NCI-H146 (cell line): ENCODE measurements around the gene RCE1.

Experiments
- DNase-seq: peaks from one replicate; lab custom pipeline; 2025; lab: John Stamatoyannopoulos, UW

Gene RCE1

DNA sequence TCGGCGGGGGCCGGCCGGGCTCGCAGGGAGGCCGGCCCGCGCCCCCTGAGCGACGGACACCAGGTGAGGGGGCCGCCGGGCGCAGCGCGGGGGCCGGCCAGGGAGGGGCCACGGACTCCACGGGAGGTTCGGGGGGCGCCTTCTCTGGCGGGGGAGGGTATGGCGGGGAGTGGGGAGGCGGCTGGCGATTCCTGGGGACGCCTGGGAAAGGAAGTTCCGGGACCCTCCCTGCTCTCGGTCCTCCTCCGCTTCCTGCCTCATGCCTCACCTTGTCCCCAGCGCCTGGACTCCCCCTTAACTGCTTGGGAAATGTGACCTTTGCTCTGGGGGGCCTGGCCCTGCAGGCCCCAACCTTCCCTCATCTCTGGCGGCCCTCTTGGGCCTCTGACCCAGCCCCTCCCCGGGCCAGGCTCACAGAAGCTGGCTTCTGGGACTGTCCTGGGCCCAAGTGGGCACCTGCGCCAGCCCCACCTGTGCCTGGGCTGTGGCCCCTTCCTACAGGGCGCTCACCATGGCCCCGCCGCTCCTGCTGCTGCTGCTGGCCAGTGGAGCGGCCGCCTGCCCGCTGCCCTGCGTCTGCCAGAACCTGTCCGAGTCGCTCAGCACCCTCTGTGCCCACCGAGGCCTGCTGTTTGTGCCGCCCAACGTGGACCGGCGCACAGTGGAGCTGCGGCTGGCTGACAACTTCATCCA lies 14.1 kb downstream of the RCE1 start:
- DNase-seq, result peak; percentile 12

DNA sequence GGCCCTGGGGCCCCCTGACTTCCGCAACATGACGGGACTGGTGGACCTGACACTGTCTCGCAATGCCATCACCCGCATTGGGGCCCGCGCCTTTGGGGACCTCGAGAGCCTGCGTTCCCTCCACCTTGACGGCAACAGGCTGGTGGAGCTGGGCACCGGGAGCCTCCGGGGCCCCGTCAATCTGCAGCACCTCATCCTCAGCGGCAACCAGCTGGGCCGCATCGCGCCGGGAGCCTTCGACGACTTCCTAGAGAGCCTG lies 14.6 kb downstream of the RCE1 start:
- DNase-seq, result no peak

DNA sequence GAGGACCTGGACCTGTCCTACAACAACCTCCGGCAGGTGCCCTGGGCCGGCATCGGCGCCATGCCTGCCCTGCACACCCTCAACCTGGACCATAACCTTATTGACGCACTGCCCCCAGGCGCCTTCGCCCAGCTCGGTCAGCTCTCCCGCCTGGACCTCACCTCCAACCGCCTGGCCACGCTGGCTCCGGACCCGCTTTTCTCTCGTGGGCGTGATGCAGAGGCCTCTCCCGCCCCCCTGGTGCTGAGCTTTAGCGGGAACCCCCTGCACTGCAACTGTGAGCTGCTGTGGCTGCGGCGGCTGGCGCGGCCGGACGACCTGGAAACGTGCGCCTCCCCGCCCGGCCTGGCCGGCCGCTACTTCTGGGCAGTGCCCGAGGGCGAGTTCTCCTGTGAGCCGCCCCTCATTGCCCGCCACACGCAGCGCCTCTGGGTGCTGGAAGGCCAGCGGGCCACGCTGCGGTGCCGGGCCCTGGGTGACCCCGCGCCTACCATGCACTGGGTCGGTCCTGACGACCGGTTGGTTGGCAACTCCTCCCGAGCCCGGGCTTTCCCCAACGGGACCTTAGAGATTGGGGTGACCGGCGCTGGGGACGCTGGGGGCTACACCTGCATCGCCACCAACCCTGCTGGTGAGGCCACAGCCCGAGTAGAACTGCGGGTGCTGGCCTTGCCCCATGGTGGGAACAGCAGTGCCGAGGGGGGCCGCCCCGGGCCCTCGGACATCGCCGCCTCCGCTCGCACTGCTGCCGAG lies 15.1 kb downstream of the RCE1 start:
- DNase-seq, result no peak

DNA sequence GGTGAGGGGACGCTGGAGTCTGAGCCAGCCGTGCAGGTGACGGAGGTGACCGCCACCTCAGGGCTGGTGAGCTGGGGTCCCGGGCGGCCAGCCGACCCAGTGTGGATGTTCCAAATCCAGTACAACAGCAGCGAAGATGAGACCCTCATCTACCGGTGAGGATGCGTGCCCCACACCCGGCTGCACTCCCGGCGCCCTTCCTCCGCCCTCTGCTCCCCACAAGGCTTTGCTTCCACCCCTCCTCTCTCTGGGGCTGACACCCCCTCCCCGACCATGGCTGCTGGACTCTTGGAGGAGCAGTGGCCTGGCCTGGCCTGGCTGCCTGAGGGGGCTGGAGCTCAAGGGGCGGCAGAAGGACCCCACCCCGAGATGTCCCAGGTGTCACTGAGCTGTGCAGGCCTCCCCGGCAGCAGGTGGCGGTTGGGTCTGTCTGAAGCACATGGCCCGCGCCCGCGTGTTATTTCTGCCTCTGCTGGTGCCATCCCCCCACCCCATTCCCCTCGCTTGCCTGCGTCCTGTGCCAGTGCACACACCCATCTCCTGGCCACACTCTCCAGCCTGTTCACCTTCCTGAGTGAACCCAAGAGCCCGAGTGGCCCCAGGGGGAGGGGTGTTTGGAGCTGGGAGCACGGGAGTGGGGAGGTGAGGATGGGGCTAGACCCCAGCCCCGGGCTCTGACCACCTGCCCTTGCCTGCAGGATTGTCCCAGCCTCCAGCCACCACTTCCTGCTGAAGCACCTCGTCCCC lies 15.9 kb downstream of the RCE1 start:
- DNase-seq, result no peak

DNA sequence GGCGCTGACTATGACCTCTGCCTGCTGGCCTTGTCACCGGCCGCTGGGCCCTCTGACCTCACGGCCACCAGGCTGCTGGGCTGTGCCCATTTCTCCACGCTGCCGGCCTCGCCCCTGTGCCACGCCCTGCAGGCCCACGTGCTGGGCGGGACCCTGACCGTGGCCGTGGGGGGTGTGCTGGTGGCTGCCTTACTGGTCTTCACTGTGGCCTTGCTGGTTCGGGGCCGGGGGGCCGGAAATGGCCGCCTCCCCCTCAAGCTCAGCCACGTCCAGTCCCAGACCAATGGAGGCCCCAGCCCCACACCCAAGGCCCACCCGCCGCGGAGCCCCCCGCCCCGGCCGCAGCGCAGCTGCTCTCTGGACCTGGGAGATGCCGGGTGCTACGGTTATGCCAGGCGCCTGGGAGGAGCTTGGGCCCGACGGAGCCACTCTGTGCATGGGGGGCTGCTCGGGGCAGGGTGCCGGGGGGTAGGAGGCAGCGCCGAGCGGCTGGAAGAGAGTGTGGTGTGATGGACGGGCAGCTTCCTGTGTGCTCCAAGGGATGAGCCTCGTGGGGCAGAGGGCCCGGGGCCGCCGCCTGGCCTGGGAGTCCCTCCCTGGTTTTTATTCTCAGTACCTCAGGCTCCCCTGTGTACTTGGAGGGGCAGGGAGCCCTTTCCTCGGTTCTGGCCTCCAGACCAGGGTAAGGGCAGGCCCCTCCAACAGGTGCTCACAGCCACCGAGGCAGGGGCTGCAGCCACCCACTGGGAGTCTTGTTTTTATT lies 16.6 kb downstream of the RCE1 start:
- no peak for DNase-seq

DNA sequence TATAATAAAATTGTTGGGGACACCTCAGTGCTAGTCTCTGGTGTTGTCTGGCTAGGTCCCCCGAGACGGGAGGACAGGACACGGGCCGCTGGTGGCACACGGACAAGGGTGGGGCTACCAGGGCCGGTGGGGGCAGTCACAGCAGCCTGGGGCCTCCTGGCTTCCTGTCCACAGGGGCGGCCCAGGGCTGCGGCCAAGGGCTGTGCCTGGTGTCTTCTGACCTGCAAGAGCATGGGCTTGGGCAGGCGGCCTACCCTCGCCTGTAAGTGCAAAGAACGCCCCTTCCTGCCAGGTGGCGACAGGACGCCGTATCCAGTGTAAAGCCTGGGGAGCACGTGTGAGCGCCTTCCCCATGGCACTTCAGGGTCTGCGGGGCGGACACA lies 17.2 kb downstream of the RCE1 start:
- DNase-seq, result no peak

DNA sequence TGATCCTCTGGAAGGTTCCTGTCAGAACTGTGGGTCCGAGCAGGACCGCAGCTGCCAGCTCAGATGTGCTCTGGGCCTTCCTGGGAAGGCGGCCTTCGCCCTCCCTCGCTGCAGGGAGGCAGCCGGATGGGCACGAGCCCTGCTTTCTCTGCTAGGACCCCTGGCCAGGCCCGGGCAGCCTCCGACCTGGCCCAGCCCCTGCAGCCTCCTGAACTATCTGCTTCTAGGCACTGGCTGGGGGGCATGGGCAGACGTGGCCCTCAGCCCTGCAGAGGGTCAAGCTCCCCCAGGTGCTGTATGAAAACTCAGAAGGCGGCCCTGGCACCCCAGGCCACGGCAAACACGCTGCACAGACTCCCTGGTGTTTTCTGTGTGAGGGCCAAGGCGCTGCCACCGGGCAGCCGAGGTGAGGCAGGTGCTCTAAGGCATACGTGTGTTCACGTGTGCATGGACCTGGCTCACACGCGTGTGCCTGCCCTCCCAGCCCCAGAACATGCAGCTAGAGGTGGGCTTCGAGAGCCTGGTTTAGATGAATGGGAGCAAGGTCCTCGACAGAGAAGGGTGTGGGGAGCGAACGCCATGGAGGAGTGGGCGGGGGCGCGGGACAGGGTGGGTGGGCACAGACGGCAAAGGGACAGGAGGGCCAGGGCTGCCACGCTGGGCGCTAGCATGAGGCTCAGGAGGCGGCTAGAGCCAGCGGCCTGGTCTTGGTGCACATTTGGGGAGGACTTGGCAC lies 18.0 kb downstream of the RCE1 start:
- DNase-seq, result no peak

DNA sequence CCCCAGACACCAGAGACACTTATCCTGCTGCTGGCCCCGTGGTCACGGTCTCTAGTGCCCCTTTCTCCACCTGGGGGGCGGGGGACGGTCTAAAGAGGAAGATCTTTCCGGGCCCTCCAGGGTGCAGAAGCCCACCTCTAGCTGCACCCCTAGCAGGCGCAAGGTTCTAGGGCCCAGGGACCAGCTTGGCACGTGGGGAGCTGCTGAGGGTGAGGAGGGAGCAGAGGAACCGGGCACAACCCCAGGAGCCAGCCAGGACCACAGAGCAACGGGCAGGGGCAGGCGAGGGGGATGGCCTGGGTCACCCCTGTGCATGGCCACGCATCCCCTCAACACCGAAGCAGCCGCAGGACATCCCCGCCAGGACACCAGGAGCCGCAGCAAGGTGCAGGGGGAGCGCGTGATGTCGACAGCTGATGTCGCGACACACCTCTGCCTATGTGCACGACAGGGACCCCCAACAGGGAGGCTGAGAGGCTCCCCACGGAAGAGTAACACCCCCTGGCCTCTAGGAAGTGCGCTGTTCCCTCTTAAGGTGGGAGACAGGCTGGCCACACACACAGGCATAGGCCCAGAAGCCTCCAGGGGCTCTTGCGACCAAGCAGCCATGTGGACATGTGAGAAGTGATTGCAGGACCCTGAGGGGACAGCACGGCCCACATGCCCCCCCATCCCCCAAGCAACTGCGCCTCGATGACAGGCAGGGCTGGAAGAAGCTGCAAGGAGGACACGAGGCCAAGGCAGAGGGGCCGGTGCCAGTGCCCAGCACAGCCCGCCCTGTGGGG lies 18.7 kb downstream of the RCE1 start:
- no peak for DNase-seq

DNA sequence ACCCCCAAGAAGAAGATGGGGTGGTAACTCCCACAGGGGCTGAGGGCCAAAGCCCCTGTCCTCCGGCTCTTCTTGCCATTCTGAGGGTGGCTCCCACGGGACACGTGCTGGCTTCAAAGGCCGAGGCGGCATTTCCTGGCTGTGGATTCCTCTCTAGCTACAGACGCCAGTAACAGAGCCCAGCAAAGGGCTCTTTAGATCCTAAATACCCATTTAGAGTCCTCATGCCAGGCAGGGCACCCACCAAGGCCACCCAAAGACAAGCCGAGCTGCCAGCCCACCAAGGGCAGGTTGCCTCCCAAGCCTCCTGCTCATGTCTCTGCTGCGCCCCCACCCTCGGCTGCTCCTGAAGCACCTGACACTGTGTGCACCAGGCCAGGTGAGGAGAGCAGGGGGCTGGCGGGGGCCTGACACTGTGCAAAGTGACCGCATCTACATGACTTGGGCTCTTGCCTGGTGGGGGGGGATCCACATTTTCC lies 19.4 kb downstream of the RCE1 start:
- no peak for DNase-seq

DNA sequence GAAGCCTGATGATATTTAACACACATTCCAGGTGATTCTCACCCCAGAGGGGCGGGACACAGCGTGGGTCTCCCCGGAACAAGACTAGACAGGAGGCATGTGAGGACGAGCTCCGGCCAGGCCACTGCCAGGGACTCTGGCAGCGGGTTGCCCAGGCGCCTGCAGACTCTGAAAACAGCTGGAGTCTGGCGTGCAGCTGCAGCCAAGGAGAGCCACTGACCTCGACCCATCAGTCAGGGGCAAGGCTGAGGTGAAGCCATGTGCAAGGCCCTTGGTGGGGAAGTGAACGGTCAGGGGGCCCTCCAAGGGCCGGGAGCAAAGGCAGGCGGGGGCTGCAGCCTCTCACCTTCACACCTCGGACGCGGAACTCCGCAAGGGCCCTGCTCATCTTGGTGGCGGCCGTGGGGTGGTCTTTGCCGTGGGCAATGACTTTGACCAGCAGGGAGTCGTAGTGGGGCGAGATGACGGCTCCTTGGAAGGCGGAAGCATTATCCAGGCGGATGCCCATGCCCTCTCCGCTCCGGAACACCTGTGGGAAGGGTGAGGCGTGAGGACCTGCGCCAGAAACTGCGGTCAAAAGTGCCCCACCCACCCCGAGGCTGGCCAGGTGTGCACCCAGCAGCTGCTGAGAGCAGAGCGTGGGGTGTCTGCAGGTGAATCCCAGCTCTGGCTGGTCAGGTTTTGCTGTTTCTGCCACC lies 20.3 kb downstream of the RCE1 start:
- no peak for DNase-seq

DNA sequence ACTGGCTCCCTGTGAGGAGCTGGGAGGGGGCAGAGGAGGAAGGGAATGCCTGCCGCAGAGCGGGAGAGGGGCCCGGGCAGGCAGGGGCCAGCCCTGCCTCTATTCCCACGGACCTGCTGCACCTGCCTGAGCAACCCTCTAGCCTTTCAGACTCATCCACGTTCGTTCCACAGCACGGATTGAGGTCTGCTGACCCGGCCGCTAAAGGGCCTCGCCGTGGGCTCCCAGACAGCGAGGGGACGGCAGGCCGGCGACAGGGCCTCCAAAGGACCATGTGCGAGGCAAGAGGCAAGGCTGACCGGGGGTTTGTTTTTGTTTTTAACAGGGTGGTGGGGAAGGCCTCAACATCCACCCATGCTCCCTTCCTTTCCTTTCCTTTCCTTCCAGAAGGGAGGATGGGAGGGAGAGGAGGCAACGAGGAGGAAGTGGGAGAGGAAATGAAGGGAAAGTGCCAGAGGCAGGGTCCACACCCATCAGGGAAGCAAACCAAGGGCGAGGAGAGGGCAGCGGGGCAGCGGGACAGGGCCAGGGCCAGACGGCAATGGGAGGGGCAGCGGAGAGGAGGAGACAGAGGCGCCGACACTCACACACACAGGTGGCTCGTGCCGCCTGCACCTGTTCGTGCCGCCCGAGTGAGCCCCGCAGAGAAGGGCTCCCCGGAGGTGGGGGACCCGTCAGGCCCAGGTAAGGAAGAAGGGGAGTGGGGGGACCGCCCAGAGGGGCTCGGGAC lies 21.1 kb downstream of the RCE1 start:
- no peak for DNase-seq

DNA sequence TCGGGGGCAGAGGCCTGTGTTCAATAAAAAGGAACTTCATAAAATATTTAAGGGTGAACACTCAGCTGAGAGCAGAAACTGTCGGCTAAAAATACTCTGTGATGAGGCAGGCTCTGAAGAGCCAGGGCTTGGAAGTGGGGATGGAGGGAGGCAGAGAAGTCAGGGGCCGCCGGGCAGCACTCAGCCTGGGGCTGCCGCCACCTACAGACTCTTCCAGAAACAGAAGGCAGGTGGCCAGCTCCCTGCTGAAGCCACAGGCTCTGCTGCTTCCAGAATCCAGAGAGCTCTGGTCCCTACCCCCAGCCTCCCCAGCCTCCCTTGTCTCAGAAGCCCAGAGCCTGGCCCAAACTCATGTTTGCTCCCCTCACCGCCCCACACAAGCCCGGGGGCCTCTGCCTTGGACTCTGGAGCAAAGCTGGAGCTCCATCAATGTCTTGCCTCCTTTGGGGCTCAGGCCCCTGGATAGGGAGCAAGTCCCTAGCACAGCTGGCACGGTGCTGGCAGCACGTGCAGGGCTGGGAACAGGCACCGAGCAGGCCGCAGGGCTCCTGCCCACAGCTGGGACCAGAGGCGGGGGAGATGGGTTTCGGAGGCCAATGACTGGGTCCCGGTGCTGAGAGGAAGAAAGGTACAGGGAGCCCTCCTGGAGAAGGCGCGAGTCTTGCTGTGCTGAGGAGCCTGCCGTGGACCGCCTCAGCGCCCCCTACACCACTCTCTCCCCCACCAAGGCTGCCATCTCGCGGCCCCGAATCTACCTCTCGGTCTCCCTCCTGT lies 21.9 kb downstream of the RCE1 start:
- no peak for DNase-seq

DNA sequence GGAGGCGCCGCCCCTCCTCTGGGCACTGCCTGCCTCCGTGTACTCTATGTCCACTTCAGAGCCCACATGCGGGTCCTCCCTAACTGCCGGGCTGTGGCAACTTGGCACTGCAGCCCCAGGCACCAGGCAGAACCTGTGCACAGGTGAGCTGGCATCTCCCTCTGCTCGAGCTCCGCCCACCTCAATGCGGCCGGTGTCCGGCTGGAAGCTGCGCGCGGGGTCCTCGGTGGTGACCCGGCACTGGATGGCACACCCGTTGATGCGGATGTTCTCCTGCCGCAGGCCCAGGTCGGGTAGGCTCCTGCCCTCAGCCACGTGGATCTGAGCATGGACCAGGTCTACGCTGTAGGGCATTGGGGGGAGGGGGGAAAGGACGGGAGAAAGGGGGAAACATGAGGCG lies 22.8 kb downstream of the RCE1 start:
- DNase-seq, result no peak

DNA sequence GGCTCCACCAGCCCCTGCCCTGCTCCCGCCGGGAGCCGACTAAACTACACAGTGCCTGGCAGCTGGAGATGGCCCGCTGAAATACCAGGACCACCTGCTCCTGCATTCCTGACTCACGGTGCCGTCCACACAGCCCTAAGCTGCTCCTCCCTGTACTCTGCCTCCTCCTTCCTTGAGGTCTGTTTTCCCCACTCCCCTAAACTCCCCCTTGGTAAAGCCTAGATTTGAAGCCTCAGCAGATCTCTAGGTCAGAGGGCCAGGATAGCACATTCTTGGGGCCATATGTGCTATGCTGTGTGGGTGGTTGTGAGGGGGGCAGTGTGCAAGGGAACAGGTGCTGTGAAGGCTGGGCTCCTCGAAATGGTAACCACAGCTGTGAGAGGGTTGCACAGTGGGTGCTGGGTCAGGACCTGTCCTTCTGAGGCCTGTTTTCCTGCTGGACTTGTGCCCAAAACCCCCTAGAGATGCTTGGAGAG lies 23.3 kb downstream of the RCE1 start:
- no peak for DNase-seq

DNA sequence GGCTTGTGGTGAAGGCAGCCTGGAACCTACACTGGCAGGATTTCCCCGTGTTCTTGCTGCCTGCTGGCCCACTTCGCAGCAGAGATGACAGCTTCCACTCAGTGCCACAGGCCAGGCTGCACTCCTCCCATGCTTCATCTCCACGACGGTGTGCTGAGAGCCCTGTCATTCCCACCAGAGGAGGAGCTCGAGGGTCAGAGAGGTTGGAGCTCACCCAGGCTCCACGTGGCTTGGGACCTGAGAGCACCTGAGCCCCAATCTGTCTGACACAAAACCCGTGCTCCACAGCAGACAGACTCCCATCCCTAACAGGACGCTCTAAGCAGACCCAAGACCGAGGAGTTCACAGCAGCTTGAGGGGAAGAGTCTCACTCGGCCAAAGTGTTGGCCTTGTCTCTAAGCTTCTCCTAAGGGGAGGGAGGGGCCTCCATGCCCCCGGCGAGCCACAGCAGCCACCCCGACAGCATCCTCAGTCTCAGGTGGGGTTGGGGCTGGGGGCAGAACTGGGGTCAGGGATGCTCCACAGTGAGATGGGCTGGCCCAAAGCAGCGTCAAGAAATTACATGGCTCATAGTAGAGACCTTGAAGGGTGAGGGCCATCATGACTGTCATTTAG lies 24.3 kb downstream of the RCE1 start:
- no peak for DNase-seq

DNA sequence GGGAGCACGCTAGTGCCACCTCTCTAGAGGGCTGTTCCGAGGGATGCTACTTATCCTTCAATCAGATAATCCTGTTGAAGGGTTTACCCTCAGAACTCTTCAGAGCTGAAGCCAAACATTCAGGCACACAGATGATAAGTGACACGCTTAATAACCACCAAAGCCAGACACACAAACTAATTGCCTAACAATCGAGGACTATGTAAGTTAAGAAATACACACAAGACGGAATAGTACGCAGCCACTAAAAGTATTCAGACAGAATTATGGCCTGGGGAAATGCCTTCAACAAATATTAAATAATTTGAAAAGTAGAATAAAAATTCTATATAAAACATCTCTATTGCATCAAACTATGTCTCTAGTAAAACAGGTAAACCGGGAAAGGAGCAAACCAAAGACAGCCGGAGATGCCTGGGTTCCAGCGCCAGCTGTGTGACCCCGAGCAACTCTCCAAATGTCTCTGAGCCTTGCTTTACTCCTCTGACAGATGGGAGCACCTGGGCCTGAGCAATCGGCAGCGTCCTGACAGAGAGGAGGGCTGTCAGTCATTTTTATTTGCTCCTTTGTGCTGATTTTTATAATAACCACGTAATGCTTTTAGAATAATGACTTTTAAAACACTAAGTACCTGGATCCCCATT lies 25.0 kb downstream of the RCE1 start:
- DNase-seq, result no peak

DNA sequence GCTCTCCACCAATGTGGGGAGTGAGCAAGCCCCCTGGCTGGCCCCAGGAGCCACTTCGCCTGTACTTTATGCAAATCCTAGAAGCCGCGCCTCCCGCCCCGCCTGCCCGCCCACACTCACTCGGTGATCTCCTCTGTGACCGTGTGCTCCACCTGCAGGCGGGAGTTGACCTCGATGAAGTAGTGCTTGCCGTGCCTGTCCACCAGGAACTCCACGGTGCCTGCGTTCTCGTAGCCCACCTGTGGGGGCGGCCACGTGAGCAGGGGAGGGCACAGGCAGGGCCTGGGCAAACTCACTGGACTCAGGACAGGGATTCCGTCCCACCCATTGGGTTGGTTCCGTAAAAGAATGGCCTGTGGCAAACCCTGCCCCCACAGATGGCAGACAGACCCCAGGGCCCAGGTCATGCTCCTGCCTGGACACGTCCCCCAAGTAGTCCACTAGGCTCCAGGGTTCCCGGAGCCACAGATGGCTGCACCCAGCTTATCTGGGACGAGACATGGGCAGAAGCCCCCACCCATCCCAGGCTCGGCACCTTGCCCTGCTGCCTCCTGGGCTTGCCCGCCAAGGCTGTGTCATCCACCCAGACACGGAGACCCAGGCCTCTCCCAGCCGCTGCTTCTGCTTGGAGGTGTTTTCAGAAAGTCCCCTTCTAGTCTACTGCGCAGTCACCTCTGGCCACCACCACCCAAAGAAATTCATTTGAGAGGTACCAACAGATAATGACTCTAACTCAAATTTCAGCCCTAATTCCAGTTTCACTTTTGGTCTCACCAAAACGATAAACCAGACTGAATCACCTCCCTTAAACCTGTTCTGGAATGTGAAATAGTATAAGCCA lies 25.7 kb downstream of the RCE1 start:
- no peak for DNase-seq
